Adrenal gland (tissue), 5 donors: ENCODE results near the gene CDH4.

ENCODE experiments used
- CTCF ChIP-seq, 6 experiments: fragments of 450-650 bp in 4 of 6; fragments of 200-600 bp in 2 of 6; sonication (generic) in 1 of 6; IDR thresholded peaks; 1 replicate in 5 of 6; 2 replicates in 1 of 6; pipeline versions ENCODE4 v1.5.1 to v1.8.0; 2016 to 2021; ENCODE audit warnings: antibody characterized with exemption in 6 of 6, mild to moderate bottlenecking in 2 of 6, moderate library complexity in 1 of 6
- POLR2A ChIP-seq, 2 donors: fragments of 450-650 bp; IDR thresholded peaks; one replicate each; pipeline ENCODE4 v1.6.1; 2017; ENCODE audit warnings: antibody characterized with exemption in 2 of 2, mild to moderate bottlenecking in 2 of 2, moderate library complexity in 1 of 2
- donor health status: DM: no; HTN: no; CAD: no.

GRCh38 chr20:61333484-61334108, 81.5 kb downstream of the CDH4 start:
- no peak for TF ChIP-seq CTCF (IDR thresholded peaks at IDR 0.05)
- no peak for TF ChIP-seq POLR2A (IDR thresholded peaks at IDR 0.05)
